Hematopoietic multipotent progenitor cell treated with erythropoietin and hydrocortisone succinate and interleukin-3 and kit ligand, for 15 days (in vitro differentiated cells): ENCODE measurements around the gene NUDT15.
A peak's percentile ranks its signal among the peaks of the same experiment; 100 is the strongest.
"Not testable (repeated sequence)": the region's sequence is repeated elsewhere in the genome, so short reads cannot be mapped to it uniquely, and the experiment has no call there.

Experiments
- DNase-seq: peaks from one replicate; pipeline ENCODE4 v3.0.0-alpha.2; 2015; ENCODE audit warnings: low spot score

NUDT15 gene

DNA sequence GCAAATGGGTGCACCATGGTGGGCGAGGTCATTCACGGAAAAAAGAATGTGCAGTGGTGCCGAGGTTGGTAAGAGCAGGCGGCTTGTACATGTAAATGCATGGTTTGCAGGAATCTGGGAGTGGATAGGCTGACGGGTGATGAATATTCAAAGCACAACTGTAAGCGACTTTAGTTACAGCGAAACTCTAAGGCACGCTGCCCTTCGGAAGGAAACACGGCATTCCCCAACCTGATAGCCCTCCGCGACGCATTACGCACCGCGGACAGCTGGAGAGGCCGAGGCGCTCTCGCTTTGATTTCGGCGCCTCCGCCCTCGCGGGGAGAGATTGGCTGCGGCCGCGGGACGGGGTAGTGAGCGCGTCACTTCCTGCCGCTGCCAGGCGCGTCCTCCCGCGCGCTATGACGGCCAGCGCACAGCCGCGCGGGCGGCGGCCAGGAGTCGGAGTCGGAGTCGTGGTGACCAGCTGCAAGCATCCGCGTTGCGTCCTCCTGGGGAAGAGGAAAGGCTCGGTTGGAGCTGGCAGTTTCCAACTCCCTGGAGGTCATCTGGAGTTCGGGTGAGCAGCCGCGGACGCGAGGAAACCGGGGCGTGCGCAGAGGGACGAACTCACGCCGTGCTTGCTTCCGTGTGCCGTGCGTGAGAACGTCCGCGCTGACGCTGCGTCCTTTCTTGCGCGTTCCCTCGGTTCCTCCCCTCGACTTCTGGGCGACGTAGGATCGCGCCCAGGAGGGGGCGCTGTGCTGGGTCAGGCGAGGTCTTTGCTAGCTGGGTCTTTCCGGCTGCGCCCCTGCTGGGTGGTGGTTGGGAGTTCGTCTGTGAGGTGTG is at the start of gene NUDT15:
Gene NUDT15, plus strand, starts transcription at position 381 of the 828 bp plus-strand sequence. Its CDS starts 21 bp downstream, at position 402.
- DNase-seq: peak; percentile 93

DNA sequence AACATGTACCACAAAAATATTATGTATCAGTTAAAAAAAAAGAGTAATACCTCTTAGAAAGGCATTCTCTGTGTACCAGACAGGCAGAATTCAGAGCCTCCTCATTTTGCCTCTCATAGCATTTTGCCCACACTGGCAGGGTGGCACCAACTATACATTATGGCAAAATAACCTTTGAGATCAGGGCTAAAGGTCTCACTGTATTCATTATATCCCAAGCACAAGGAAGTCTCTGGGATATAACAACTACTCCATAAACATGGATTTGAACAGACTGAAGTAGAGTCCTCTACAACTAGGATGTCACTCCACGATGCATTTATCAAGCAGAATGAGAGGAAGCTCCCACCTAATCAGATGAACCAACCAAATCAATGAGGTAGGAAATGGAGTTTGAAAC is 47.1 kb upstream of the NUDT15 start:
- DNase-seq: no peak

DNA sequence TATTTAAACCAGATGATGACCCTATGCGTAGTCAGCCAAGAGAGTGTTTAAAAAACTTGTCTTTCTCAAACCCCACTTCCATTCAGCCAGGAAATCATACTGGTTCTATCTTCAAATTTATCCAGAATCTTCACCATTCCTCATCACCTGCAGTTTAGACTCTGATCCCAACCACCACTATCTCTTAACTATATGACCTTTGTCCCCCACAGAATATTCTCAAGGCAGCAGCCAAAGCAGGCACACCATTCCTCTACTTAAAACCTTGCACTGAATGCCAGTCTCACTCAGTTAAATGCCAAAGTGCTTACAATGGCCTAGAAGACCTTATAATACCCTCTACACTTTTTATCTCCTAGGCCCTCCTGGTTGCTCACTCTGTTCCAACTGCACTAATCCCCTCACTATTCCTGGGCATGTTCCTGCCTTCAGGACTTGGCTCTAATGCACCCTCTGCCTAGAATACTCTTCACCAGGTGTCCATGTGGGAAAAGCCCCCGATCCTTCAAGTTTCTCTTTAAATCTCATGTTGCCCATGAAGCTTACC is 46.5 kb upstream of the NUDT15 start:
- DNase-seq: no peak

DNA sequence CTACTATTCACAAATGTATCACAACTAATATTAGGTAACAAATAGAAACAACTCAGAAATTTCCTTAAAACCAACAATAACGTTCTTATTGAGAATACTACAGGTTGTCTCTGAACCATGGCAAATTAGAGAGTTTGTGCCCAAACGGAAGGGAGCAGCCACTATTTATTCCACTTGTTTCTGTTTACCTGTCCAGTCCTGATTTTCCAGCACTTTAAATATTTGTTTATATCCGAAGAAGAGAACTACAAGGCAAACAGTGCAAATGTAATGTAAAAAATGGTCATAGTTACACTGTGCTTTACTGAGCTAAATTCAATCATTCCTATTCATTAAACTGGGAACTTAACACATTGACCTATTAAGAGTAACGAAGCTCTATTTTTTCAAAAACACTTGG is 45.7 kb upstream of the NUDT15 start:
- DNase-seq: no peak

DNA sequence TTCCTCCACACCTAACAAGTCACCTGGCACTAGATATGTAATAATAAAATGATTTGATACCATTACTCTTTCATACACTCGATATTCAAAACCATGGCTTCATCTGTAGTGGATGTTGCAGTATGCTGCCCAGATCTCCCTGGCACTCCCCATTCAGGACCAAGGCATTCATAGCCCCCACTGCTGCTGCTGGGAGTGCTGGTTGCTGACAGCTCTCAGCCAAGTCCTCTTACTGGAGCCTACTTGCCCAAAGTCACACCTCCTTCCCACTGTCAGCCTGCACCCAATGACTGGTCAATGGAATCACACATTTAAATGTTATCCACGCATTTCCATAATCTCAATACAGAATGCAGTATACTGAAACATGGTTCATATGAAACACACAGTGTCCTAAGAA is 40.1 kb upstream of the NUDT15 start:
- no peak for DNase-seq

DNA sequence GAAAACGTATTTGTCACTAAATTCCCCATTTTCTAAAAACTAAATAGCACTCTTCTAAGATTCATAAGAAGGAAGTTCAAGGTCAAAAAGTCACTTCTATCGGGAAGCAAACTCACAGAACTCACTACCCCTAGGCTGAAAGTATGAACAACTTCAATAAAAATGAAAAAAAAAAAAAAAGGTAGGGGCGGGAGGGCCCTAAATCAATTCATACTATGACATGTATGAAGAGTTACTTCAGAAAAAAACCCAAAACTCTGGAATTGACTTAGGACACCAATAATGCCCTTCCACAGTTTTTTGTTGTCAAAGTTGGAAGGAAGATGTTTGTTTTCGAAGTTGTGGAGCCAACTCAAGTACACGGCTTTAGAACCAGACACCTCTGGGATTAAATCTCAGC is 37.6 kb upstream of the NUDT15 start:
- DNase-seq: no peak

DNA sequence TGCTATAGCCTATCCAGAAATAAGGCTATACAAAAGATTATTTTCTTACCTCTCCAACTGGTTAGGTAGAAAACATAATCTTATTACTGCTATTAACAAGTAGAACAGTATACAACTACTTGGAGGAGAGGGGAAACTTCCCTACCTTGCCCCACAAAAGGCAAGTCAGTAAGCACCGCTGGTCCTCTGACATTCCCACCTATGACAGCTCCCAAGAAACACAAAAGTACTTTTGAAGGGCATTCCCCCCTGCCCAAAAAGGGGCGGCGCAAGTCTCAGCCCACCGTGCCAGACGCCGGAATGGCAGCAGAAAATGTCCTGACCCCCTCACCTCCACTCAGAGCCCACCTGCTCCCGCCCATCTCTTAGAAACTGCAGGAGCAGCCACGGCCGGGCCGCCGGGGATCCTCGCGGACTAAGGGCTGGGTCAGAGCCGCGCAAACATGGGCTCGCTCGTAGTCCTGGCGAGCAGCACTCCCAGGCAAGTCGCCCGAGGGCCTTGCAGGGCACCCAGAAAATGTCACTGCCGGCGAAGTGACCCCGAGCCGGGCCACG is 36.9 kb upstream of the NUDT15 start:
- peak; percentile 17 for DNase-seq

DNA sequence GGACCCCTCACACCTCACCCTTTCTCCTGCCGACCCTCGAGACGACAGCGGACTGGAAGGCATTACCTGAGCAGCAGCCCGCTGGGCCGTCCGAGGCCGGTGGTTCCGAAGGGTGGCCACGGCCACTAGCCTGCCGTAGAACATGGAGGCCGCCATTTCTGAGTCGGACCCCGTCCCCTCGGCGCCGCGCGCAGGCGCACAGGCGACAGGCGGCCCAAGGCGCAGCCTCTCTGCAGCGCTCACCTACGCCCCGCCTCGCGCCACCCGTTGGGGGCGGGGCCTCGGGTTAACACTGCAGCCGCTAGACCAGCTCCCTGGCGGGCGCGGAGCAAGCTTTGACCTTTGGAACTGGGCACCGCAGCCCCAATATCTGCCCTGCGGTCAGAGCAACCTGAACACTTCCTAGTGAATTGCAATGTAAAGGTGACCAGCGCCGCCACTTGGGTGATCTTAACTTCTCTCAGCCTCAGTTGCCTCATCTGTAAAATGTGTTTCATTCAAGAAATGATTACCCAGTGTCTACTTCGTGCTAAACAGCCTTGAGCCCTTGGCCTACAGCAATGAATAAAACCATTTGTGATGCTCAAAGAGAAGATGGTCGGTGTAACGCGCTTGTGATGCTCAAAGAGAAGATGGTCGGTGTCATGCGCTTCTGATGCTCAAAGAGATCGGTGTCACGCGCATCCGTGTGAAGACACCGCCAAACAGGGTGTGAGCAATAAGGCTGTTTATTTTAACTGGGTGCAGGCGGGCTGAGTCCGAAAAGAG is 36.2 kb upstream of the NUDT15 start, which contains the start of gene SUCLA2:
Gene SUCLA2, minus strand, starts transcription at position 160 of the 768 bp plus-strand sequence. Its CDS starts 4 bp downstream, at position 156.
- DNase-seq: peak; percentile 90

DNA sequence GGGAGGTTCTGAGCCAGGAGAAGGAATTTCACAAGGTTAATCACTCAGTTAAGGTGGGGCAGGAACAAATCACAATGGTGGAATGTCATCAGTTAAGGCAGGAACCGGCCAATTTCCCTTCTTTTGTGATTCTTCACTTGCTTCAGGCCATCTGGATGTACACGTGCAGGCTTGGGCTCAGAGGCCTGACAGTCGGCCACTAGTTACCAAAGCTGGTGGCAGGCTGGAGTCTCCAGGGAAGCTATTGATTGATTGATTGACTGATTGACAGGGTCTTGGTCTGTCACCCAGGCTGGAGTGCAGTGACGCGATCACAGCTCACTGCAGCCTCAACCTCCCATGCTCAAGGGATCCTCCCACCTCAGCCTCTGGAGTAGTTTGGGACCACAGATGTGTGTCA is 35.5 kb upstream of the NUDT15 start:
- not testable (repeated sequence) for DNase-seq

DNA sequence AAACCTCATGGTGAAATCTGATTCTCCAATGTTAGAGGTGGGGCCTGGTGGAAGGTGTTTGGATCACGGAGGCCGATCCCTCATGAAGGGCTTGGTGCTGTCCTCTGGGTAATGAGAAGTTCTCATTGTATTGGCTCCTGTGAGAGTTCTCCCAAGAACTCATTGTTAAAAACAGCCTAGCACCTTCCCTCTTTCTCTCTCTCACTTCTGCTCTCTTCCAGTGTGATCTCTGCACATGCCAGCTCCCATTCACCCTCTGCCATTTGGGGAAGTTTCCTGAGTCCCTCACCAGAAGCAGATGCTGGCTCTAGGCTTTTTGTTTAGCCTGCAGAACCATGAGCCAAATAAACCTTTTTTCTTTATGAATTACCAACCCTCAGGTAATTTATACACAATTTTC is 33.3 kb upstream of the NUDT15 start:
- DNase-seq: no peak

DNA sequence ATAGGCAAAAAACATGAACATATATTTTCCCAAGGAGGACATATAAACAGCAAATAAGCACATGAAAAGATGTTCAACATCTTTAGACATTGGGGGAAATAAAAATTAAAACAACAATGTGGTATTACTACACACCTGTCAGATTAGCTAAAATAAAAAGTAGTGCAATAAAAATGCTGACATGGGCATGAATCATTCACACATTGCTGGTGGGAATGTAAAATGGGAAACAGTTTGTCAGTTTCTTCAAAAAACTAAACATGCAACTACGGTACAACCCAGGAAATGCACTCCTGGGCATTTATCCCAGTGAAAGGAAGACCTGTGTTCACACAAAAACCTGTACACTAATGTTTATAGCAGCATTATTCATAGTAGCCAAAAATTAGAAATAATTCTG is 31.1 kb upstream of the NUDT15 start:
- no peak for DNase-seq

DNA sequence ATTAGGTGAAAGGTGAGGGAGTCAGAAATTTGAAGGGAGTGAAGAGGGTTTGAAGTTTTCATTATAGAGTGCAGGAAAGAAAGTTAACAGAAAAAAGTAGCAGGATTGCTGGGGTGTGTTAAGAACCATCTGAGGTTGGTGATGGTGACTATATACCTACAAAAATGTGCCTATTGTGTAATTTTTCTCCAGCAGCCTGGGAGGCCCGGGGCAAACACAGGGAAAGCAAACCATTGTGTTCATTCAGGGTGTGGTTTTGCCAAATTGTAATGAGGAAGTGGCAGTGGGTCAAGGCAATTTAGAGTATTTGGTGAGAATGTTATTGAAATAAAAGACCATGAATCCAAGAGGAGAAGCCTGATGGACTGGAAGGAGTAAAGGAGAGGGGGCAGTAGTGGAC is 28.2 kb upstream of the NUDT15 start:
- DNase-seq: no peak

DNA sequence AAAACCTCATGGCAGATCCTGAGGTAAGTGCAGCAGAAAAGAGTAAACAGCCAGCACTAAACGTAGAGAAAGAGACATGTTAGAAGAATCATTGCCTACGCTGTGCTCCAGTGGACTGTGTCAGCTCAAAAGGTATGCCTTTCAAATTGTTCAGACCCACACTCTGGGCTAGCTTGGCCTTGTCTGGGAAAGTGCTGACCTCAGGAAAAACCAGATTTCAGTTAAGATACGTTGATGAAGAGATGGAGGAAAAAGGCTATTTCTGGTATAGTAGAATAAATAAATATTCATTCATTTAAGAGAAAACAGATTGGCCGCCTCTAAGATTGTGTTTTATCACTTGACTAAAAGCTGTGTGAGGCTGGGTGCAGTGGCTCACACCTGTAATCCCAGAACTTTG is 26.8 kb upstream of the NUDT15 start:
- no peak for DNase-seq

DNA sequence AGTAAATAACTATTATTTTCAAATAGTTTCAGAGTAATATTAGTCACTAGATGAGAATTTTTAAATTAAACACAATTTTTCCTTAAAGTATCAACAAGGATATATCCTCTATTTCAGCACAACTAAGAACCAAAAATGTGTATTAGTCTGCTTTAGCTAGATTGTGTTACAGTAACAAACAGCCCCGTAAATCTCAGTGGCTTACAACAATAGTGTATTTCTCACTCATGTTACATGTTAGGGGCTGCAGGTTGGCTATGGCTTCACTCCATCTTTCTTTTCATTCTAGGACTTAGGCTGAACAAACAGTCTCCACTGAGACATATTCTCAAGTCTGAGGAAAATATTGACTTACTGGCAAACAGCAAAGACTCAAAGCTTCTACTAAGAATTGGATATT is 24.9 kb upstream of the NUDT15 start:
- no peak for DNase-seq

DNA sequence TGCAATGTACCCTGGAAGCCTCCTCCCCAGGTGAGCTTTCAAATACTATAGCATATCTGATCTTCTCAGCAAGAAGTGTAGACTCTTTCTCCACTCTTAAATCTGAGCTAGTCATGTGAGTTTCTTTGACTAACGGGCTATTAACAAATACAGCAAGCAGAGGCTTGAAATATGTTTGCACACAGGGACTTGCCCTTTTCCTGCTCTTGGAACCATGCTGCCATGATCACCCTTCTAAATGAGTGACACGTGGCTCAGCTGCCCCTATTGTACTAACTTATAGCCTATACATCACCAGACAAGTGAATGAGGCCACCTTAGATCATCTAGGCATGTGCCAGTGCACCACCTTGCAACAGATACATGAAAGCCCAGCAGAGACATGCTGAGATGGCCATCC is 23.2 kb upstream of the NUDT15 start:
- no peak for DNase-seq

DNA sequence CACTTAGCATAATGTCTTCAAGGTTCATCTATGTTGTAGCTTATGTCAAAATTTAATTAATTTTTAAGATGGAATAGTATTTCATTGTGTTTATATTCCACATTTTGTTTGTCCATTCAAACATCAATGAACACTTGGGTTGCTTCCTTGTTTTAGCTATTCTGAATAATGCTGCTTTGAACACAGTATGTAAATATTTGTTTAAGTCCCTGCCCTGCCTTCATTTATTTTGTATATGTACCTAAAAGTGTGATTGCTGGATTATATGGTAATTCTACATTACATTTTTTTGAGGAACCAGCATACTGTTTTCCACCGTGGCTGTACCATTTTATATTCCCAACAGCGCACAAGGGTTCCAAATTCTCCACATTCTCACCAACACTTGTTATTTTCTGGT is 18.9 kb upstream of the NUDT15 start:
- DNase-seq: no peak

DNA sequence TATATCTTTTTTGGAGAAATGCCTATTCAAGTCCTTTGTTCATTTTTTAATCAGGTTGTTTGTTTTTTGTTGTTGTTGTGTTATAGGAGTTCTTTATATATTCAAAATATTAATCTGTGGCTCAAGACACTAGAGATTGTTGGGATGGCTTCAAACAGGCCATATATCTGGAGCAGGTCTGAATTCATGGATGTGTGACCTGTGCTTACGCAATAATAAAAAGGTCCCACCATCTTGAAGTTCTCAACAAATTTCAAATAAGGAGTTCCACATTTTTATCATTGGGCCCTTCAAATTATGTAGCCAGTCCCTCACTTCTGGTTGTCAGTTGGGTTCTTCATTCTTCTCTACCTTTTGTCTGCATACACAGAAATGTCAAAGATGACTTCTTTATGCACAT is 17.7 kb upstream of the NUDT15 start:
- DNase-seq: no peak

DNA sequence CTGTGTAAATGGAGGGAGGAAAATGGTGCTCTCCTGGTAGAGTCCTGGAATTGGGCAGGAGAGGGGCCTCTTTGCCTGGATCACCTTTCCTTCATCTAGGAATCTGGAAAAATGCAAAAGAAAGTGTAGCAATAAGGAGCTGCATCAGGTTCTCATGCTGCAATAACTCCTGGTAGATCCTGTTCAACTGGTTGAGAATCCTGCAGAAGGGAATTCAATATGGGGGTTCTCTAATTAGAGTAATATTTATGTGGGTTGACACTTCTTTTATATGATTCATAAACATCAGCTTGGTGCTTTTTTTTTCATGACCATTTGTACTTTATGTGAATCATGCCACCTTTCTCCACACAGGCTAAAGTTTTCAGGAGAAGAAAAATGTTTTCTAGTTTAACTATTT is 9.5 kb upstream of the NUDT15 start:
- no peak for DNase-seq

DNA sequence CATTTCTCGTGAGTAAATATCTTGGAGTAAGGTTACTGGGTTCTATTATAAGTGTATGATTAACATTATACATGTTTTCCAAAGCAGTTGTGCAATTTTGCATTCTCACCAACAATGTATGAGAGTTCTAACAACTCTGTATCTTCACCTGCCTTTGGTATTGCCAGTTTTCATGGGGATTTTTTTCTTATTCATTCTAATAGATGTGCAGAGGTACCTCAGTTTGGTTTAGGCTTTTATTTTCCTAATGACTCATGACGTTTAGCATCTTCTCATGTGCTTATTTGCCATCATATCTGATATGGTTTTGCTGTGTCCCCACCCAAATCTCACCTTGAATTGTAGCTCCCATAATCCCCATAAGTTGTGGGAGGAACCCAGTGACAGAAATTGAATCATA is 7.7 kb upstream of the NUDT15 start:
- DNase-seq: no peak

DNA sequence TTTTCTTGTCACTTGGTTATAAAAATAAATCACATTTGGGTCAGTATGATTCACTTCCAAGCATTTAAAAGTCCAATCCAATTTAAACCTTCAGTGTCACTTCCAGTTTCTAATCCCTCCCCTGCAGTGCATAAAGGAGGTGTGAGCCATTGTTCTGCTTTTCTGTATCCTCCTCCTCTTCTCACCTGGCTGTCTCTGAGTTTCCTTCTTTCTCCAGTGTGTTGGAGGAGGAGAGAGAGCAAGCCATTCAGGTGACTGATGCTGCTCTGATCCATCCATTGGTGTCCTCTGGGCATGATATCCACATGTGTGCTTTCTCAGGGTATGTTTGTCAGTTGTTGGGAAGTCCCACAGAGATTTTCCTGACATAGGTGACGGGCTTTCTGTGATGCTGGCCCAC is 1.2 kb downstream of the NUDT15 start:
- no peak for DNase-seq

DNA sequence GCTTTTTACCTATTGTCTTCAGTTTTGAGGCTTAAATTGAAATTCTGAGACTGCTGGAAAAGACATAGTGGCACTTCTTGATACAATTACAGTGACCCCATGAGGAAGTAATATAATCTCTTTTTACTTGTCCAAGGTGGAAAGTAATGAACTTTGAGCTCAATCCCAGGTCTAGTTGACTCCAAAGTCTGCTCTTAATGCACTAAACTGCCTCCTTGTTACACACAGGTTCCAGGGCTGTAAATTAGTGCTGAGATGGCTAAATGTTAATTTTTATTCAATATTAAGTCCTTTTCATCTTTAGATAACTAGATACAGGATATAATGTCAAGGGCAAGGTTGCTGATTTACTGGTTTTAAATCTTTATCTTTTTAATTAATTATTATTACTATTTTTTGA is 2.5 kb downstream of the NUDT15 start:
- no peak for DNase-seq

DNA sequence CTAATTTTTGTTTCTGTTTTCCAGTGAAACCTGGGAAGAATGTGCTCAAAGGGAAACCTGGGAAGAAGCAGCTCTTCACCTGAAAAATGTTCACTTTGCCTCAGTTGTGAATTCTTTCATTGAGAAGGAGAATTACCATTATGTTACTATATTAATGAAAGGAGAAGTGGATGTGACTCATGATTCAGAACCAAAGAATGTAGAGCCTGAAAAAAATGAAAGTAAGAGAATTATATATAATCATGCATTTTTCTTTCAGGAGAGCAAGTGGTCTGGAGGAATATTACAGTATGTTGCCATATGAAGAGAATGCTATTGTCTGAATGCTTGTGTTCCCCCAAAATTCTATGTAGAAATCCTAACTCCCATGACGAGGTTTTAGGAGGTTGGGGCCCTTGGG is 3.4 kb downstream of the NUDT15 start:
- DNase-seq: no peak

DNA sequence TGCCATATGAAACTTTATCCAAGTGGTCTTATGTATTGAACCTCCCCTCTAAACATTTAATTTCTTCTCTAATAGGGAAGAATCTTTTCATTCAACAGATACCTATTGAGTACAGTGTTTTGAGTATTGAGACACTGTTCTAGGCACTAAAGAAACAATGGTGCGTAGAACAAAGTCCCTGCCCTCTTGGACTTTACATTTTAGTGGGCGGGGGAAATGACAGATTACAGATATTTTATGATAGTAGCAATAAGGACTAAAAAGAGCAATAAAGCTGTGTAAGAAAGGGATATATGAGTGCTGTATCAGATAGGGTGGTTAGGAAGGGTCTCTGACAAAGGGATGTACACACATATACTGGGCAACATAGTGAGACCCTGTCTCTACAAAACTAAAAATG is 5.4 kb downstream of the NUDT15 start:
- DNase-seq: no peak
